ENCODE measurements around the gene SLC17A4.

The SLC17A4 gene

GRCh38 chr6:25730907-25731306, 23.6 kb upstream of the SLC17A4 start:
- no peak overlapping the region for H3K9ac ChIP-seq (ENCODE audit: low read length)
- H3K4me2 ChIP-seq (ENCODE audit: low read depth, low read length, poor library complexity, severe bottlenecking), result no peak overlapping the region
- no peak overlapping the region for H2AFZ ChIP-seq (ENCODE audit: low read depth, low read length, severe bottlenecking)
- H4K20me1 ChIP-seq (ENCODE audit: low read depth, low read length), result no peaks in the 10 kb centered on the region
- no peak overlapping the region for H3K27ac ChIP-seq (ENCODE audit: low read depth, low read length)
- no peaks in the 10 kb centered on the region for H3K36me3 ChIP-seq (ENCODE audit: low read length)
- H3F3A ChIP-seq (ENCODE audit: insufficient read depth), result no peaks in the 10 kb centered on the region
- TF ChIP-seq EZH2phosphoT487 (conservative IDR thresholded peaks at IDR 0.05; ENCODE audit: low read length), result no peak
- TF ChIP-seq, protein P1, sequence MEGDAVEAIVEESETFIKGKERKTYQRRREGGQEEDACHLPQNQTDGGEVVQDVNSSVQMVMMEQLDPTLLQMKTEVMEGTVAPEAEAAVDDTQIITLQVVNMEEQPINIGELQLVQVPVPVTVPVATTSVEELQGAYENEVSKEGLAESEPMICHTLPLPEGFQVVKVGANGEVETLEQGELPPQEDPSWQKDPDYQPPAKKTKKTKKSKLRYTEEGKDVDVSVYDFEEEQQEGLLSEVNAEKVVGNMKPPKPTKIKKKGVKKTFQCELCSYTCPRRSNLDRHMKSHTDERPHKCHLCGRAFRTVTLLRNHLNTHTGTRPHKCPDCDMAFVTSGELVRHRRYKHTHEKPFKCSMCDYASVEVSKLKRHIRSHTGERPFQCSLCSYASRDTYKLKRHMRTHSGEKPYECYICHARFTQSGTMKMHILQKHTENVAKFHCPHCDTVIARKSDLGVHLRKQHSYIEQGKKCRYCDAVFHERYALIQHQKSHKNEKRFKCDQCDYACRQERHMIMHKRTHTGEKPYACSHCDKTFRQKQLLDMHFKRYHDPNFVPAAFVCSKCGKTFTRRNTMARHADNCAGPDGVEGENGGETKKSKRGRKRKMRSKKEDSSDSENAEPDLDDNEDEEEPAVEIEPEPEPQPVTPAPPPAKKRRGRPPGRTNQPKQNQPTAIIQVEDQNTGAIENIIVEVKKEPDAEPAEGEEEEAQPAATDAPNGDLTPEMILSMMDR (IDR thresholded peaks at IDR 0.05; ENCODE audit: insufficient read depth, low read length, poor library complexity, severe bottlenecking), result no peak
- H3K27me3 ChIP-seq (ENCODE audit: low read length), result no peaks in the 10 kb centered on the region
- H3K4me3 ChIP-seq (ENCODE audit: insufficient read depth, low read length, poor library complexity, severe bottlenecking), result no peak overlapping the region
- H3K79me2 ChIP-seq (ENCODE audit: insufficient read depth, low read length), result no peaks in the 10 kb centered on the region
- H3K9me2 ChIP-seq (replicated peaks; ENCODE audit: insufficient read depth, low read length), result no peaks in the 10 kb centered on the region
- no peaks in the 10 kb centered on the region for H3K9me3 ChIP-seq (ENCODE audit: insufficient read depth, low read length)

- Histone ChIP-seq H3K36me3 (ENCODE audit: low read length) (peaks cover 2% of the 10 kb centered on the region; the same call in 1 of the 2 replicates), H4K20me1 (ENCODE audit: low read depth, low read length) (no peaks in the 10 kb centered on the region), H2AFZ (ENCODE audit: low read depth, low read length, severe bottlenecking) (no peak overlapping the region), H3K4me3 (ENCODE audit: insufficient read depth, low read length, poor library complexity, severe bottlenecking) (no peak overlapping the region), H3K9me2 (replicated peaks; ENCODE audit: insufficient read depth, low read length) (no peaks in the 10 kb centered on the region), H3K4me2 (ENCODE audit: low read depth, low read length, poor library complexity, severe bottlenecking) (no peak overlapping the region), H3K27ac (ENCODE audit: low read depth, low read length) (no peak overlapping the region), H3K9me3 (ENCODE audit: insufficient read depth, low read length) (peaks cover 7% of the 10 kb centered on the region; the same call in 1 of the 2 replicates), H3K79me2 (ENCODE audit: insufficient read depth, low read length) (no peaks in the 10 kb centered on the region), H3K27me3 (ENCODE audit: low read length) (0 out of 2 replicates have a peak, but pooled peaks cover 3% of the 10 kb centered on the region), H3K9ac (ENCODE audit: low read length) (no peak overlapping the region), H3F3A (ENCODE audit: insufficient read depth) (no peaks in the 10 kb centered on the region)
- no peak for TF ChIP-seq EZH2phosphoT487 (conservative IDR thresholded peaks at IDR 0.05; ENCODE audit: low read length)
- TF ChIP-seq, protein P1 (IDR thresholded peaks at IDR 0.05; ENCODE audit: insufficient read depth, low read length, poor library complexity, severe bottlenecking), result no peak
Observed at GRCh38 chr6:25731721-25732120, 22.8 kb upstream of the SLC17A4 start.

GRCh38 chr6:25732468-25733198, 21.9 kb upstream of the SLC17A4 start:
- TF ChIP-seq, protein P1 (IDR thresholded peaks at IDR 0.05; ENCODE audit: insufficient read depth, low read length, poor library complexity, severe bottlenecking), result no peak
- TF ChIP-seq EZH2phosphoT487 (conservative IDR thresholded peaks at IDR 0.05; ENCODE audit: low read length), result no peak
- H3K27ac ChIP-seq (ENCODE audit: low read depth, low read length), result no peak overlapping the region
- H3K27me3 ChIP-seq (ENCODE audit: low read length), result 0 out of 2 replicates have a peak, but pooled peaks cover 3% of the 10 kb centered on the region
- no peaks in the 10 kb centered on the region for H4K20me1 ChIP-seq (ENCODE audit: low read depth, low read length)
- H3K9me3 ChIP-seq (ENCODE audit: insufficient read depth, low read length), result peaks cover 16% of the 10 kb centered on the region; the same call in 1 of the 2 replicates
- H3K79me2 ChIP-seq (ENCODE audit: insufficient read depth, low read length), result no peaks in the 10 kb centered on the region
- no peaks in the 10 kb centered on the region for H3K9me2 ChIP-seq (replicated peaks; ENCODE audit: insufficient read depth, low read length)
- no peaks in the 10 kb centered on the region for H3F3A ChIP-seq (ENCODE audit: insufficient read depth)
- H2AFZ ChIP-seq (ENCODE audit: low read depth, low read length, severe bottlenecking), result no peak overlapping the region
- H3K4me2 ChIP-seq (ENCODE audit: low read depth, low read length, poor library complexity, severe bottlenecking), result no peak overlapping the region
- no peak overlapping the region for H3K9ac ChIP-seq (ENCODE audit: low read length)
- H3K4me3 ChIP-seq (ENCODE audit: insufficient read depth, low read length, poor library complexity, severe bottlenecking), result no peak overlapping the region
- H3K36me3 ChIP-seq (ENCODE audit: low read length), result peaks cover 11% of the 10 kb centered on the region

All from SU-DHL-6 (cell line).